HEK293 (cell line): ENCODE measurements around the gene ATP6V0E2.

ENCODE experiments used
- CTCF ChIA-PET: fragments of 350-600 bp; formaldehyde crosslinking; extraction: SDS; loops from one replicate; lab custom pipeline; 2021; ENCODE audit warnings: antibody characterized with exemption; lab: Yijun Ruan, JAX
- POLR2A ChIA-PET: fragments of 300-600 bp; formaldehyde crosslinking; extraction: SDS; loops from one replicate; lab custom pipeline; 2020; ENCODE audit warnings: antibody characterized with exemption, inconsistent platforms; lab: Yijun Ruan, JAX
- H3K27ac ChIP-seq: fragments of 200-500 bp; sonication (Bioruptor generic); 2 replicates; pipeline ENCODE4 v1.5.1; 2014; ENCODE audit warnings: low read depth, low read length, control low read depth, inconsistent platforms; ENCODE audit errors: extremely low read depth
- H3K36me3 ChIP-seq, 2 experiments: fragments of 200-500 bp in 1 of 2; sonication (Bioruptor generic) in 1 of 2; 1 replicate in 1 of 2; 2 replicates in 1 of 2; pipeline ENCODE4 v1.5.1; 2014 to 2017; ENCODE audit warnings: inconsistent platforms in 2 of 2, low read length in 2 of 2; ENCODE audit not compliant: control insufficient read depth in 2 of 2, insufficient read depth in 1 of 2
- H3K4me1 ChIP-seq: fragments of 200-500 bp; sonication (Bioruptor generic); 2 replicates; pipeline ENCODE4 v1.5.1; 2014; ENCODE audit warnings: mild to moderate bottlenecking, low read length, inconsistent platforms; ENCODE audit not compliant: control insufficient read depth, insufficient read depth
- H3K4me3 ChIP-seq: 2 replicates; pipeline ENCODE4 v1.5.1; 2011; ENCODE audit warnings: low read depth, mild to moderate bottlenecking, control low read depth, low read length, moderate library complexity
- H3K9me3 ChIP-seq: fragments of 200-500 bp; sonication (Bioruptor generic); 2 replicates; pipeline ENCODE4 v1.5.1; 2014; ENCODE audit warnings: low read depth, low read length, inconsistent platforms; ENCODE audit not compliant: control insufficient read depth, insufficient read depth
- ATF2 ChIP-seq: fragments of 450-650 bp; formaldehyde crosslinking; IDR thresholded peaks from 2 replicates; pipeline ENCODE4 v1.5.1; 2016; ENCODE audit warnings: missing biosample characterization, missing genetic modification characterization, low read depth
- CTCF ChIP-seq: fragments of 450-650 bp; formaldehyde crosslinking; IDR thresholded peaks from 2 replicates; pipeline ENCODE4 v1.5.1; 2016; ENCODE audit warnings: missing biosample characterization, missing genetic modification characterization
- GLI2 ChIP-seq: fragments of 450-650 bp; formaldehyde crosslinking; IDR thresholded peaks from 2 replicates; pipeline ENCODE4; 2017; ENCODE audit warnings: missing biosample characterization, missing genetic modification characterization, low read depth, borderline replicate concordance
- KLF16 ChIP-seq: fragments of 450-650 bp; formaldehyde crosslinking; IDR thresholded peaks from 2 replicates; pipeline ENCODE4 v1.5.1; 2017; ENCODE audit warnings: missing biosample characterization, missing genetic modification characterization
- PBX3 ChIP-seq: sonication (generic); formaldehyde crosslinking; IDR thresholded peaks from 2 replicates; pipeline ENCODE4 v1.8.1; 2022; ENCODE audit warnings: mild to moderate bottlenecking, moderate library complexity, missing genetic modification reagents
- SP2 ChIP-seq: fragments of 450-650 bp; formaldehyde crosslinking; IDR thresholded peaks from 2 replicates; pipeline ENCODE4 v1.5.1; 2016; ENCODE audit warnings: missing biosample characterization, missing genetic modification characterization
- TCF7L2 ChIP-seq: IDR thresholded peaks from 2 replicates; pipeline ENCODE4 v1.6.1; 2011; ENCODE audit warnings: low read depth, mild to moderate bottlenecking, inconsistent platforms, low read length, moderate library complexity, borderline replicate concordance
- TSHZ1 ChIP-seq: fragments of 450-650 bp; formaldehyde crosslinking; IDR thresholded peaks from 2 replicates; pipeline ENCODE4 v1.5.1; 2016; ENCODE audit warnings: missing biosample characterization, missing genetic modification characterization, borderline replicate concordance
- ZNF112 ChIP-seq: fragments of 450-650 bp; formaldehyde crosslinking; IDR thresholded peaks from 2 replicates; pipeline ENCODE4 v1.5.0; 2017; ENCODE audit warnings: missing biosample characterization, missing genetic modification characterization
- ZNF324 ChIP-seq: fragments of 450-650 bp; formaldehyde crosslinking; IDR thresholded peaks from 2 replicates; pipeline ENCODE4 v1.5.1; 2016; ENCODE audit warnings: missing biosample characterization, missing genetic modification characterization
- ZNF366 ChIP-seq: fragments of 450-650 bp; formaldehyde crosslinking; conservative IDR thresholded peaks from 2 replicates; pipeline ENCODE4 v1.5.1; 2016; ENCODE audit warnings: missing biosample characterization, missing genetic modification characterization
- ZNF416 ChIP-seq: fragments of 450-650 bp; formaldehyde crosslinking; IDR thresholded peaks from 2 replicates; pipeline ENCODE4 v1.5.1; 2016; ENCODE audit warnings: missing biosample characterization, missing genetic modification characterization
- ZNF433 ChIP-seq: fragments of 450-650 bp; formaldehyde crosslinking; IDR thresholded peaks from 2 replicates; pipeline ENCODE4 v1.5.1; 2016; ENCODE audit warnings: missing biosample characterization, missing genetic modification characterization, low read depth
- ZNF513 ChIP-seq: fragments of 450-650 bp; IDR thresholded peaks from 2 replicates; pipeline ENCODE4 v1.5.1; 2018; ENCODE audit warnings: missing biosample characterization, missing genetic modification characterization
- ZNF544 ChIP-seq: fragments of 450-650 bp; formaldehyde crosslinking; IDR thresholded peaks from 2 replicates; pipeline ENCODE4 v1.5.0; 2017; ENCODE audit warnings: missing biosample characterization, missing genetic modification characterization
- ZNF555 ChIP-seq: fragments of 450-650 bp; formaldehyde crosslinking; conservative IDR thresholded peaks from 2 replicates; pipeline ENCODE4 v1.5.1; 2017; ENCODE audit warnings: missing biosample characterization, mild to moderate bottlenecking, missing genetic modification characterization, inconsistent platforms
- ZNF645 ChIP-seq: fragments of 450-650 bp; formaldehyde crosslinking; IDR thresholded peaks from 2 replicates; pipeline ENCODE4; 2016; ENCODE audit warnings: missing biosample characterization, missing genetic modification characterization
- ZNF660 ChIP-seq: fragments of 450-650 bp; IDR thresholded peaks from 2 replicates; pipeline ENCODE4 v1.5.1; 2018; ENCODE audit warnings: missing biosample characterization, mild to moderate bottlenecking, missing genetic modification characterization
- ZNF777 ChIP-seq: fragments of 450-650 bp; formaldehyde crosslinking; IDR thresholded peaks from 2 replicates; pipeline ENCODE4 v1.5.1; 2017; ENCODE audit warnings: missing biosample characterization, missing genetic modification characterization, borderline replicate concordance
- ZNF837 ChIP-seq: fragments of 450-650 bp; formaldehyde crosslinking; IDR thresholded peaks from 2 replicates; pipeline ENCODE4 v1.5.1; 2016; ENCODE audit warnings: missing biosample characterization, missing genetic modification characterization
- ZSCAN18 ChIP-seq: fragments of 450-650 bp; formaldehyde crosslinking; IDR thresholded peaks from 2 replicates; pipeline ENCODE4 v1.5.1; 2016; ENCODE audit warnings: missing biosample characterization, missing genetic modification characterization

Gene ATP6V0E2

GRCh38 chr7:149872419-149873073, 1.2 kb upstream of the ATP6V0E2 start (continued):
- no peak for TF ChIP-seq ZNF513
- no peak for TF ChIP-seq ZNF433 (tag by site-specific recombination)
- TF ChIP-seq, all 188 proteins: peak for 14

GRCh38 chr7:149873970-149874643, 338 bp downstream of the ATP6V0E2 start:
- Histone ChIP-seq H3K9me3 (no peaks in the 10 kb centered on the region), H3K27ac (no peak overlapping the region; the same call in 1 of the 2 replicates), H3K4me1 (no peaks in the 10 kb centered on the region), H3K36me3 (peaks cover 0 to 67% of the 10 kb centered on the region in 2 experiments; a peak in 1 of 3 replicates), H3K4me3 (peak overlapping the region; percentile 61)
- ChIA-PET CTCF (interaction anchor here (0.7 to 1.5 kb wide), 2 partner anchors 9 to 100 kb away, joined by 4 read pairs; no protein-coding TSS in a partner anchor), POLR2A (interaction anchor here (0.5 kb wide), 1 partner anchor 250 kb away, joined by 5 read pairs; no protein-coding TSS in a partner anchor)
- 0 out of 2 replicates have a peak, but pooled peaks have one; percentile 50 for TF ChIP-seq PBX3 (CRISPR knock-in tag)
- TF ChIP-seq GLI2 (tag by site-specific recombination), result no peak
- TF ChIP-seq ZNF416, result no peak
- no peak for TF ChIP-seq ZNF645 (tag by site-specific recombination)
- TF ChIP-seq ZNF777 (tag by site-specific recombination), result peak; percentile 45; the same call in 1 of the 2 replicates
- TF ChIP-seq ZSCAN18, result no peak
- TF ChIP-seq TCF7L2, result no peak
- TF ChIP-seq ZNF555 (tag by site-specific recombination), result no peak
- TF ChIP-seq TSHZ1, result no peak
- peak; percentile 67; the same call in 1 of the 2 replicates for TF ChIP-seq KLF16 (tag by site-specific recombination)
- TF ChIP-seq ZNF324 (tag by site-specific recombination), result no peak
- TF ChIP-seq ZNF112 (tag by site-specific recombination), result no peak
- TF ChIP-seq ATF2 (tag by site-specific recombination), result no peak
- no peak for TF ChIP-seq ZNF544 (tag by site-specific recombination)
- peak; percentile 74 for TF ChIP-seq CTCF (tag by site-specific recombination)
- no peak for TF ChIP-seq ZNF660 (tag by site-specific recombination)
- TF ChIP-seq ZNF366 (tag by site-specific recombination), result no peak
- TF ChIP-seq SP2 (tag by site-specific recombination), result no peak
- TF ChIP-seq ZNF837 (tag by site-specific recombination), result no peak
